Adrenal gland (tissue), 5 donors: ENCODE data around the gene LMO7.

Source experiments
- POLR2A ChIP-seq, 2 donors: fragments of 450-650 bp; IDR thresholded peaks; one replicate each; pipeline ENCODE4 v1.6.1; 2017; ENCODE audit warnings: antibody characterized with exemption in 2 of 2, mild to moderate bottlenecking in 2 of 2, moderate library complexity in 1 of 2
- TF ChIP-seq, protein P1 (sequence below), 6 experiments: fragments of 450-650 bp in 4 of 6; fragments of 200-600 bp in 2 of 6; sonication (generic) in 1 of 6; IDR thresholded peaks; 1 replicate in 5 of 6; 2 replicates in 1 of 6; pipeline versions ENCODE4 v1.5.1 to v1.8.0; 2016 to 2021; ENCODE audit warnings: antibody characterized with exemption in 6 of 6, mild to moderate bottlenecking in 2 of 6, moderate library complexity in 1 of 6
- donor health status: DM: no; HTN: no; CAD: no.

DNA sequence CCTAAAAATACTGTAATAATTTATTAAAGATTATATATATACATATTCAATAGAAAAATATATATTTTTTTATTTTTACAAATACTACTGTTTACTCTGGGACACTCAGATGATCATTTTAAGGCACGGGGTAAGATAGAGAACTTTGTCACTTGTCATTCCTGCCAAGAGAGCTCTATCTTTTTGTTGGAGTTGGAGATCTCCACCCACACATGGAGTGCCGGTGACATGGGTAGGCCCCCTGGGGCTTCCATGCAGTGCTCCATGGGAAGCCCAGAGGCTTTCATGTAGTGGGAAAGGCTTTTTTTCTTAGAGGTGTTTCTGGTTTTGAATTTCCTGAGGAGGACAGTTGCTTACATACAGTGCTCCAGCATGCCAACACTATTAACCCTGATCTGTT lies 81.4 kb downstream of the LMO7 start:
- TF ChIP-seq, protein P1, sequence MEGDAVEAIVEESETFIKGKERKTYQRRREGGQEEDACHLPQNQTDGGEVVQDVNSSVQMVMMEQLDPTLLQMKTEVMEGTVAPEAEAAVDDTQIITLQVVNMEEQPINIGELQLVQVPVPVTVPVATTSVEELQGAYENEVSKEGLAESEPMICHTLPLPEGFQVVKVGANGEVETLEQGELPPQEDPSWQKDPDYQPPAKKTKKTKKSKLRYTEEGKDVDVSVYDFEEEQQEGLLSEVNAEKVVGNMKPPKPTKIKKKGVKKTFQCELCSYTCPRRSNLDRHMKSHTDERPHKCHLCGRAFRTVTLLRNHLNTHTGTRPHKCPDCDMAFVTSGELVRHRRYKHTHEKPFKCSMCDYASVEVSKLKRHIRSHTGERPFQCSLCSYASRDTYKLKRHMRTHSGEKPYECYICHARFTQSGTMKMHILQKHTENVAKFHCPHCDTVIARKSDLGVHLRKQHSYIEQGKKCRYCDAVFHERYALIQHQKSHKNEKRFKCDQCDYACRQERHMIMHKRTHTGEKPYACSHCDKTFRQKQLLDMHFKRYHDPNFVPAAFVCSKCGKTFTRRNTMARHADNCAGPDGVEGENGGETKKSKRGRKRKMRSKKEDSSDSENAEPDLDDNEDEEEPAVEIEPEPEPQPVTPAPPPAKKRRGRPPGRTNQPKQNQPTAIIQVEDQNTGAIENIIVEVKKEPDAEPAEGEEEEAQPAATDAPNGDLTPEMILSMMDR (IDR thresholded peaks at IDR 0.05) = no peak
- TF ChIP-seq POLR2A (IDR thresholded peaks at IDR 0.05) = no peak
